ENCODE results near the gene RPTOR.
A peak's percentile ranks its signal among the peaks of the same experiment; 100 is the strongest.

The RPTOR gene

GRCh38 chr17:80961541-80962330, 417.1 kb downstream of the RPTOR start:
- no peak for DNase-seq (ENCODE audit: low spot score)

GRCh38 chr17:80962356-80963329, 418.0 kb downstream of the RPTOR start:
- DNase-seq (ENCODE audit: low spot score): no peak

GRCh38 chr17:80963812-80964543, 419.3 kb downstream of the RPTOR start:
- DNase-seq (ENCODE audit: low spot score): no peak

- DNase-seq (ENCODE audit: low spot score): no peak
Observed at GRCh38 chr17:80964544-80964856, 419.9 kb downstream of the RPTOR start.

GRCh38 chr17:80964859-80965580, 420.4 kb downstream of the RPTOR start:
- no peak for DNase-seq (ENCODE audit: low spot score)

GRCh38 chr17:80965606-80966005, 421.0 kb downstream of the RPTOR start:
- no peak for DNase-seq (ENCODE audit: low spot score)

- no peak for DNase-seq (ENCODE audit: low spot score)
Observed at GRCh38 chr17:80967404-80967872, 422.8 kb downstream of the RPTOR start.

- no peak for DNase-seq (ENCODE audit: low spot score)
Observed at GRCh38 chr17:80968602-80969029, 424.0 kb downstream of the RPTOR start.

GRCh38 chr17:80969030-80969673, 424.5 kb downstream of the RPTOR start:
- no peak for DNase-seq (ENCODE audit: low spot score)

GRCh38 chr17:80969674-80970043, 425.0 kb downstream of the RPTOR start:
- no peak for DNase-seq (ENCODE audit: low spot score)

- DNase-seq (ENCODE audit: low spot score): peak; percentile 68
Observed at GRCh38 chr17:80970044-80970761, 425.6 kb downstream of the RPTOR start.

GRCh38 chr17:80970762-80971703, 426.4 kb downstream of the RPTOR start:
- DNase-seq (ENCODE audit: low spot score): no peak

GRCh38 chr17:80971704-80972304, 427.2 kb downstream of the RPTOR start:
- DNase-seq (ENCODE audit: low spot score): no peak

GRCh38 chr17:80976701-80977100, 432.1 kb downstream of the RPTOR start:
- no peak for DNase-seq (ENCODE audit: low spot score)

- DNase-seq (ENCODE audit: low spot score): no peak
Observed at GRCh38 chr17:80977172-80977571, 432.5 kb downstream of the RPTOR start.

GRCh38 chr17:80978499-80979497, 434.2 kb downstream of the RPTOR start:
- no peak for DNase-seq (ENCODE audit: low spot score)

- no peak for DNase-seq (ENCODE audit: low spot score)
Observed at GRCh38 chr17:80979547-80980378, 435.1 kb downstream of the RPTOR start.

Measured in hepatic stellate cell (primary cell).